ENCODE measurements around the gene DMXL1. TPM values are rescaled to one million over a fixed set of nuclear protein-coding genes. Genes with fewer than 3 reads are reported as not detected.
"Not testable (repeated sequence)": the region's sequence is repeated elsewhere in the genome, so short reads cannot be mapped to it uniquely, and the experiment has no call there.

The DMXL1 gene
- total RNA-seq, 1 experiment from 2014 or later: 20.8 TPM

DNA sequence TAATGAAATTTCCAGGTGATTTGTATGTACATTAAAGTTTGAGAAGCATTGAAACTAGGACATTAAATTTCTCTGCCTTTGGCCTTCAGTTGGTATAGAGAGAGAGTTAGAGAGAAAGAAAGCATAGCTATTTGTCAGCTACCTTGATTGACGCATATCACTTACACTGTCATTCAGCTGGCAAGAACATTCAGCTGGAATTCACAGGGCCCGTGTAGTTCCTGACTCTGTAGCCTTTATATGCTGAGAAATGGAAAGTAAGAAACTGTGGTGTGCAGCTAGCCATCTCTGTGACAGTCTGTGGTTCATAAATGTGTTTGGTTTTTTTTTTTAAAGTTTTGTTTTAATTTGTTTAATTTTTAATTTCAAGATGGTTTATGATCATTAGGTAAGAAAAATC, 58.9 kb downstream of the DMXL1 start:
- Histone ChIP-seq H3K4me3 (ENCODE audit: insufficient read depth, low read depth, low read length) (no peak overlapping the region), H3K27me3 (ENCODE audit: control insufficient read depth, insufficient read depth, low read length) (no peaks in the 10 kb centered on the region), H3K36me3 (replicated peaks; ENCODE audit: control insufficient read depth, insufficient read depth, low read length) (peaks cover 7% of the 10 kb centered on the region)
- no peak for DNase-seq

DNA sequence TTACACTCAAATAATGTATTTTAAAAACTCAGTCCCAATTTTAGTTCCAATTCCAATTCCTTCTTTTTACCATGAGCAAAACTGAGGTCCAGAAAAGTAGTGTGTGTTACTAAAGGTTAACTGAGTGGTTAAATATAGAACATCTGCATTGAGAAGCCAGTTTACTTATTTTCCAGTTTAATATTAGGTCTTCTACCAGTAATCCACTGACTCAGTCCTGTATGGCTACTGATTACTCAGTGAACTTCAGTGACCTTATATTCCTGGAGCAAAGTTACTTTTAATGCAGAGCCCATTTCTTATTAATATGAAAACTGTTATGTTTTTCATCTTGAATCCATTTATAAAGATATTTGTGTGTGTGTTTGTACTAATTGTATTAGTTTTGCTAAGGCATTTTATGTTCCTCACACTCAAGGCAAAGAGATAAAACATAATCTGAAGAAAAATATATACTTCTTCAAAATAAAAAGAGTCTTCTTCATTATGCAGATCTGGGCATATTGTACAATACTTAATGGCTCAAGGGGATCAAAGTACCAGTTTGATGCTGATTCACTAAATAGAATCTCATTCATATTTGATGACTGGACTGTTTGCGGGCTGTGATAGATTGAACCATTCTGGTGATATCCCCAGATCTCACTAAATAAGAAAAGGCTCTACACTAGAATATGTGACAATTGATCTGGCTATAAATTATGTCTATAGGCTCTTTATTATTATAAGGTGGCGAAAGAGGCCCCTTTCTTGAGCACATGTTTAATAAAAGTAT, 60.8 kb downstream of the DMXL1 start:
- peaks cover 12% of the 10 kb centered on the region for H3K36me3 ChIP-seq (replicated peaks; ENCODE audit: control insufficient read depth, insufficient read depth, low read length)
- no peak overlapping the region for H3K4me3 ChIP-seq (ENCODE audit: insufficient read depth, low read depth, low read length)
- DNase-seq: no peak
- no peaks in the 10 kb centered on the region for H3K27me3 ChIP-seq (ENCODE audit: control insufficient read depth, insufficient read depth, low read length)

DNA sequence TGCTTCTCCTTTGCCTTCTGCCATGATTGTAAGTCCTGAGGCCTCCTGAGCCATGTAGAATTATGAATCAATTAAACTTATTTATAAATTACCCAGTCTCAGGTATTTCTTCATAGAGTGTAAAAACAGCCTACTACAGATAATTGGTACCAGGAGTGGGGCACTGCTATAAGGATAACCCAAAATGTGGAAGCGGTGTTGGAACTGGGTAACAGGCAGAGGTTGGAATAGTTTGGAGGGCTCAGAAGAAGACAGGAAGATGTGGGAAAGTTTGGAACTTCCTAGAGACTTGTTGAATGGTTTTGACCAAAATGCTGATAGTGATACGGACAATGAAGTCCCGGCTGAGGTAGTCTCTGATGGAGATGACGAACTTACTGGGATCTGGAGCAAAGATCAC, 64.9 kb downstream of the DMXL1 start:
- not testable (repeated sequence) for H3K4me3 ChIP-seq (ENCODE audit: insufficient read depth, low read depth, low read length); DNase-seq; H3K27me3 ChIP-seq (ENCODE audit: control insufficient read depth, insufficient read depth, low read length)
- peaks cover 12% of the 10 kb centered on the region for H3K36me3 ChIP-seq (replicated peaks; ENCODE audit: control insufficient read depth, insufficient read depth, low read length)

DNA sequence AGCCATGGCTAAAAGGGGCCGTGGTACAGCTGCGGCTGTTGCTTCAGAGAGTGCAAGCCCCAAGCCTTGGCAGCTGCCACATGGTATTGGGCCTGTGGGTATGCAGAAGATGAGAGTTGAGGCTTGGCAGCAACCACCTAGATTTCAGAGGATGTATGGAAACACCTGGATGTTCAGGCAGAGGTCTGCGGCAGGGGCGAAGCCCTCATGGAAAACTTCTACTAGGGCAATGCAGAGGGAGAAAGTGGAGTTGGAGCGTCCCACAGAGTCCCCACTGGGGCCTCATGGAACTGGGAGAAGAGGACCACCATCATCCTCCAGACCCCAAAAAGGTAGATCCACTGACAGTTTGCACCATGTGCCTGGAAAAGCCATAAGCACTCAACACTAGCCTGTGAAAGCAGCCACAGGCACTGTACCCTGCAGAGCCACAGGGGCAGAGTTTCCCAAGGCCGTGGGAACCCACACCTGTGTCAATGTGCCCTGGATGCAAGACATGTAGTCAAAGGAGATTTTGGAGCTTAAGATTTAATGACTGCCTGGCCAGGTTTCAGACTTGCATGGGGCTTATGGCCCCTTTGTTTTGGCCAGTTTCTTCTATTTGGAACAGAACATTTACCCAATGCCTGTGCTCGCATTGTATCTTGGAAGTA, 65.9 kb downstream of the DMXL1 start:
- Histone ChIP-seq H3K4me3 (ENCODE audit: insufficient read depth, low read depth, low read length) (no peak overlapping the region), H3K36me3 (replicated peaks; ENCODE audit: control insufficient read depth, insufficient read depth, low read length) (peaks cover 12% of the 10 kb centered on the region), H3K27me3 (ENCODE audit: control insufficient read depth, insufficient read depth, low read length) (no peaks in the 10 kb centered on the region)
- no peak for DNase-seq

DNA sequence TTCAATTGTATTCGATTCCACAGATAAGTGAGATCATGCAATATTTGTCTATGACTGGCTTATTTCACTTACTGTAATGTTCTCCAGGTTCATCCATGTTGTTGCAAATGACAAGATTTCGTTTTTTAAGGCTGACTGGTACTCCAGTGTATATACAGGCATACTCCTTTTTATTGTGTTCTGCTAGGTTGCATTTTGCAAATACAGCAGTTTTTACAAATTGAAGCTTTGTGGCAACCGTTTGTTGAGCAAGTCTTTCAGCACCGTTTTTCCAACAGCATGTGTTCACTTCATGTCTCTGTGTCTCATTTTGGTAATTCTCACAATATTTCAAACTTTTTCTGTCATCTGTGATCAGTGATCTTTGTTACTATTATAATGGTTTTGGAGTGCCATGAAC, 82.7 kb downstream of the DMXL1 start:
- no peak for DNase-seq
- H3K36me3 ChIP-seq (replicated peaks; ENCODE audit: control insufficient read depth, insufficient read depth, low read length): peaks cover 7% of the 10 kb centered on the region
- no peak overlapping the region for H3K4me3 ChIP-seq (ENCODE audit: insufficient read depth, low read depth, low read length)
- H3K27me3 ChIP-seq (ENCODE audit: control insufficient read depth, insufficient read depth, low read length): no peaks in the 10 kb centered on the region

DNA sequence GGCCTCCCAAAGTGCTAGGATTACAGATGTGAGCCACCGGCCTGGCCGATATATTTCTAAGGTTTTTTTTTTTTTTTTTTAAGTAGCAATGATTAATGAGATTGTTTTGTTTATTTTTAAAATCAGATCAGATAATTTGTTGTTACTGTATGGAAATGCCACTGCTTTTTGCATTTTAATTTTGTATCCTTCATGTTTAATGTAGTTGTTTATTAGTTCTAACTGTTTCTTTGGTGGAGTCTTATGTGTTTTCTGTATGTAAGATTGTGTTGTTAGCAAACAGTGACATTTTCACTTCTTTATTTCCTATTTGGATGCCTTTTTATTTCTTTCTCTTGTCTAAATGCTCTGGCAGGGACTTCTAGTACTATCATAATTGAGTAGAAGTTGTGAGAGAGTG, 87.3 kb downstream of the DMXL1 start:
- Histone ChIP-seq H3K27me3 (ENCODE audit: control insufficient read depth, insufficient read depth, low read length) (no peaks in the 10 kb centered on the region), H3K36me3 (replicated peaks; ENCODE audit: control insufficient read depth, insufficient read depth, low read length) (no peaks in the 10 kb centered on the region; the same call in 1 of the 2 replicates), H3K4me3 (ENCODE audit: insufficient read depth, low read depth, low read length) (no peak overlapping the region)
- DNase-seq: no peak

DNA sequence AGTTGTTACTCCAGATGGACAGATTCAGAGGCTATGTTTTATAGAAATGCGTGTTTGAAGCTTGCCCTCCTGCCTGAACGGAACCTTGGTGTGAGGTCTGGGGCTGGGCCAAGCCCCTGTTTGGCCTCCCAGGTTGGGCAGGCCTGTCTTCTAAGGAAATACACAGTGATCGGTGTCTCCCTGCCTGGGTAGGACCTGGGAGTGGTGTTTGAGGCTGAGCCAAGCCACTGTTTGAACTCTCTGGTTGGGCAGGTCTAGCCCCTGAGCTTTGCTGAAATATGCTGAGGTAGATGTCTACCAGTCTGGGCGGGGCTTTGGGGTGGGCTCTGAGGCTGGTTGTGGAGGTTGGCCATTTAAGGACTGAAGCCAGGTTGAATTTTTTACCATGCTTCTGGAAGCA, 90.5 kb downstream of the DMXL1 start:
- Histone ChIP-seq H3K36me3 (replicated peaks; ENCODE audit: control insufficient read depth, insufficient read depth, low read length) (no peaks in the 10 kb centered on the region; the same call in 1 of the 2 replicates), H3K4me3 (ENCODE audit: insufficient read depth, low read depth, low read length) (no peak overlapping the region), H3K27me3 (ENCODE audit: control insufficient read depth, insufficient read depth, low read length) (no peaks in the 10 kb centered on the region)
- DNase-seq: no peak

DNA sequence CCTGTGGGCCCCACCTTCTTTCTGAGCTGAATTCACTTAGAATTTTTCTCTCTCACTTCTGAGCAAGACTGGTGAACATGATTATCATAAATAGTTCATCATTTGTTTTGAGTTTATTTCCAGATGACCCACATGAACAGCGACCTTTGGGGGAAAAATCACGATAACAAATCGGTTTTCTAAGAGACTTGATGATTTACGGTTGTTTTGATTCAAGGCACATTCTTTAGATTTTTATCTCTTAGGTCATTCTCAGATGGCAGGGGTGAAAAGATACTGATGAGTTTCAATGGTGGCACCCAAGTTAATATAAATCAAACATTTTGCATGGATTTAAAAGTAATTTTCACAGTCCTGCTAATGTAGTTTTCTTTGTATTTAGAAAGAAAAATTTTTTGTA, 95.1 kb downstream of the DMXL1 start:
- no peak overlapping the region for H3K4me3 ChIP-seq (ENCODE audit: insufficient read depth, low read depth, low read length)
- H3K36me3 ChIP-seq (replicated peaks; ENCODE audit: control insufficient read depth, insufficient read depth, low read length): no peaks in the 10 kb centered on the region; the same call in 1 of the 2 replicates
- DNase-seq: peak; percentile 2
- H3K27me3 ChIP-seq (ENCODE audit: control insufficient read depth, insufficient read depth, low read length): no peaks in the 10 kb centered on the region

DNA sequence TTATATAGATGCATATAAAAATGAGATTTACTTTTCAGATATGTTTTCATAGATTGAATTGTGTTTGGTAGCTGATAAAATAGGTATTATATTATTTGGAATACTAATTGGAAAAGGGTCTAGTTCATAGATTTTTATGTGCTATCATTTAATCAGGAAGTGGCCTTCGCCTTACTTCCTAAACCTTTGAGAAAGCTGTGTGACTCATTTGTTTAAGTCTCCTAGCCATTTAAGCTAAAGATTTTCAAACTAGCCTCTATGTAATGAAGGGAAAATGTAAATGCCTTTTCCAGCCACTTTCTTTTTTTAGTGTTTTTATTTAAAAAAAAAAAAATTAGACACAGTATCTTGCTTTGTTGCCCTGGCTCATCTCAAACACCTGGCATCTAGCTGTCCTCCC, 97.5 kb downstream of the DMXL1 start:
- H3K27me3 ChIP-seq (ENCODE audit: control insufficient read depth, insufficient read depth, low read length): no peaks in the 10 kb centered on the region
- no peak overlapping the region for H3K4me3 ChIP-seq (ENCODE audit: insufficient read depth, low read depth, low read length)
- H3K36me3 ChIP-seq (replicated peaks; ENCODE audit: control insufficient read depth, insufficient read depth, low read length): no peaks in the 10 kb centered on the region; the same call in 1 of the 2 replicates
- DNase-seq: no peak

DNA sequence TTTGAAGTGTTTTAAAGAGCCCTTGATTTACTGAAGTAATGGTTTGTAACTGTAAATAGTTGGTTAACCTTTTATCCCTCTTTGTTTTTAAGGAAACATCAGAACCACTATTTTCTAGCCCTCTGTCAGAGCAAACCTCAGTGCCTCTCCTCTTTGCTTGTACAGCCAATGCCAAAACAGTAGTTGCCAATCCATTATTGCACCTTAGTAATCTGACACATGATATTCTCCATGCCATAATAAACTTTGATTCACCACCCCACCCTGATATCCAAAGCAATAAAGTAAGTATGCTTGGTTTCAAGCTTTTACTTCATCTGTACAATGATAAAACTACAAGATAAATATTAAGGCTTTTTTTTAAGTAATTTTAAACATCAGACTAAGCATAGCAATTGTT, 100.8 kb downstream of the DMXL1 start:
- no peak overlapping the region for H3K4me3 ChIP-seq (ENCODE audit: insufficient read depth, low read depth, low read length)
- H3K36me3 ChIP-seq (replicated peaks; ENCODE audit: control insufficient read depth, insufficient read depth, low read length): no peaks in the 10 kb centered on the region
- no peaks in the 10 kb centered on the region for H3K27me3 ChIP-seq (ENCODE audit: control insufficient read depth, insufficient read depth, low read length)
- DNase-seq: no peak

DNA sequence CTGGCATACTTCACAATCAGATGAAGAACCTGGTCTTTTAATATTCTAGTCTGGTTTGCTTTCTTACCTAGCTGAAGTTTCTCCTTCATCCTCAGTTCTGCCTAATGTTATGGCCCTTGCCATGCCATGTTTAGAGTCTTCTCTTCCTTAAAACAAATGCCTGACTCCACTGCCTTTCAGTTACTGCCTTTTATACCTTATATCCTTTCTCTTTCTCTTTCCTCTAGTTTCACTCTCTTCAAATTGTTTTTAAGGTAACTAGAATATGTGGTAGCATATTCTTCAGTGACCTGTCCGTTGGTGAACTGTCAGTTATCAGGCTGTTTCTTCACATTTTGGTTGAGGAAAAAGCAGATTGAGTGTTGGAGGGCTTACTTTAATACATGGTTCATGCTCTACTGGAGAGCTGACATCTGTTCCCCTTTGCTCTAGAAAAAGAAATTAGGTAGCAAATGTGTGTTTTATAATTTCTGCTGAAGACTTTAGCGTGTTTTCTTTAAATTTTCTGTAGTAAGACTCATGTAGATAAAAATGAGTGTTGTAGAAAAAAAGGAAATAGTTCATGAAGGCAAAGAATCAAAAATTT, 103.8 kb downstream of the DMXL1 start:
- no peaks in the 10 kb centered on the region for H3K27me3 ChIP-seq (ENCODE audit: control insufficient read depth, insufficient read depth, low read length)
- H3K36me3 ChIP-seq (replicated peaks; ENCODE audit: control insufficient read depth, insufficient read depth, low read length): no peaks in the 10 kb centered on the region
- DNase-seq: no peak
- H3K4me3 ChIP-seq (ENCODE audit: insufficient read depth, low read depth, low read length): no peak overlapping the region

DNA sequence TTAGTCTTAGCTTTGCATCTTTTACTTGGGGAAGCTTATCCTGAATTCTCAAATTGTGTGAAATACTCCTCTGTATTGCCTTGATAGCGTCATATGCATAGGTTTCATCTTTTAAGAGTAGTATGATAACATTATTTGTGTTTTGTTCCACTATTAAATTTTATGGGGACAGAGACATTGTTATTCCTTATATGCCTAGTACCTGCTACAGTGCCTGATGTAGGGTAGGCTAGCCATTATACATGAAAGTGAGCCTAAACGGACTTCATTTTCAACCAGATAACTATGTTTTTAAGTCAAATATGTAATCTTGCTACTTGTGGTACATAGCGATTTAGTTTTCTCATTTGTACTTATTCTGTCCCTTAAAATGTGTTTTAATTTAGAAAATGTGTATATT, 105.9 kb downstream of the DMXL1 start:
- no peak overlapping the region for H3K4me3 ChIP-seq (ENCODE audit: insufficient read depth, low read depth, low read length)
- no peaks in the 10 kb centered on the region for H3K27me3 ChIP-seq (ENCODE audit: control insufficient read depth, insufficient read depth, low read length)
- no peak for DNase-seq
- no peaks in the 10 kb centered on the region for H3K36me3 ChIP-seq (replicated peaks; ENCODE audit: control insufficient read depth, insufficient read depth, low read length)

DNA sequence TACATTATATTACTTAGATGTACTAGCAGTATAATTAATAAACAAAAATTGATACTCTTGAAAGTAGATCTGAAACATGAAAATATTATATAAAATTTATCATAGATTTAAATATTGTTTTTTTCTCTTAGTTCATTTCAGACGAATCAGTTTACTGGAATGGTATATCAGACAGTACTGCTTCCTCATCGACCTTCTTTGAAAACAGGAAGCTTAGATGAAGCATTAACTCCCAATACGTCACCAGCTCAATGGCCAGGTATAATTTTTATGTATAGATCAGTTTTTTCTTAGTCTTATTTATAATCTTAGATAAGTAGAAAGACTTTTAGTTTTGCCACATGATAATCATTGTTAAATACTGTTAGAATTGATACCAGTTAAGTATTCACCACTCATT, 106.3 kb downstream of the DMXL1 start:
- no peak for DNase-seq
- H3K27me3 ChIP-seq (ENCODE audit: control insufficient read depth, insufficient read depth, low read length): no peaks in the 10 kb centered on the region
- H3K4me3 ChIP-seq (ENCODE audit: insufficient read depth, low read depth, low read length): no peak overlapping the region
- H3K36me3 ChIP-seq (replicated peaks; ENCODE audit: control insufficient read depth, insufficient read depth, low read length): no peaks in the 10 kb centered on the region

DNA sequence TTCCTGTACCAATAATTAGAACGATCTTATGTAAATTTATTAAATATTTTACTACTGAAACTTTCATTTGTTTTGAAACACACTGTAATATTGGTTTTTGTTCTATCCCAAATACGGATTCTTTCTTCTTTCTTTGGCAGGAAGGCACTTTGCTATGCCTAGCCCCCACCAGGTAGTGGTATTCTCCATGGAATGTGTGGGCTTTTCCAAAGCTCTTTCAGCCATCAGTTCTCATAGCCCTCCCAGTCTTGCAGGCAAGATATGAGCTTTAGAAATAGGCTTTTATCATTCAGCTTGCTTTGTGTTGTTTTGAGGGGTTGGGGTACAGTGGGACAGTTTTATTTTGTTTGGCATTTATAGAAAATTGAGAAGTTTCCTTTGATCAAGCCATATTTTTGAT, 107.5 kb downstream of the DMXL1 start:
- no peak for DNase-seq
- H3K36me3 ChIP-seq (replicated peaks; ENCODE audit: control insufficient read depth, insufficient read depth, low read length): no peaks in the 10 kb centered on the region
- no peak overlapping the region for H3K4me3 ChIP-seq (ENCODE audit: insufficient read depth, low read depth, low read length)
- no peaks in the 10 kb centered on the region for H3K27me3 ChIP-seq (ENCODE audit: control insufficient read depth, insufficient read depth, low read length)

All from H7 (cell line).